GM06990 (cell line): Measurements from ENCODE around the gene CMKLR1.

ENCODE experiments used
- DNase-seq: peaks from one replicate; pipeline ENCODE4 v3.0.0-alpha.2; 2011; ENCODE audit not compliant: insufficient read length; ENCODE audit errors: extremely low read depth
- H3K27me3 ChIP-seq: replicated peaks from 2 replicates; pipeline ENCODE4 v1.6.0; 2011; ENCODE audit warnings: low read length; ENCODE audit not compliant: control insufficient read depth, insufficient read depth
- H3K36me3 ChIP-seq: 2 replicates; pipeline ENCODE4 v1.5.1; 2011; ENCODE audit warnings: low read length; ENCODE audit not compliant: control insufficient read depth, insufficient read depth
- H3K4me3 ChIP-seq: replicated peaks from 2 replicates; pipeline ENCODE4 v1.5.1; 2011; ENCODE audit warnings: low read depth, mild to moderate bottlenecking, control low read depth, low read length
- TF ChIP-seq, protein P1 (sequence below): IDR thresholded peaks from 2 replicates; pipeline ENCODE4 v1.5.1; 2011; ENCODE audit warnings: low read length, control low read depth, mild to moderate bottlenecking, inconsistent platforms; ENCODE audit not compliant: insufficient read depth, poor library complexity, severe bottlenecking

CMKLR1 gene

DNA sequence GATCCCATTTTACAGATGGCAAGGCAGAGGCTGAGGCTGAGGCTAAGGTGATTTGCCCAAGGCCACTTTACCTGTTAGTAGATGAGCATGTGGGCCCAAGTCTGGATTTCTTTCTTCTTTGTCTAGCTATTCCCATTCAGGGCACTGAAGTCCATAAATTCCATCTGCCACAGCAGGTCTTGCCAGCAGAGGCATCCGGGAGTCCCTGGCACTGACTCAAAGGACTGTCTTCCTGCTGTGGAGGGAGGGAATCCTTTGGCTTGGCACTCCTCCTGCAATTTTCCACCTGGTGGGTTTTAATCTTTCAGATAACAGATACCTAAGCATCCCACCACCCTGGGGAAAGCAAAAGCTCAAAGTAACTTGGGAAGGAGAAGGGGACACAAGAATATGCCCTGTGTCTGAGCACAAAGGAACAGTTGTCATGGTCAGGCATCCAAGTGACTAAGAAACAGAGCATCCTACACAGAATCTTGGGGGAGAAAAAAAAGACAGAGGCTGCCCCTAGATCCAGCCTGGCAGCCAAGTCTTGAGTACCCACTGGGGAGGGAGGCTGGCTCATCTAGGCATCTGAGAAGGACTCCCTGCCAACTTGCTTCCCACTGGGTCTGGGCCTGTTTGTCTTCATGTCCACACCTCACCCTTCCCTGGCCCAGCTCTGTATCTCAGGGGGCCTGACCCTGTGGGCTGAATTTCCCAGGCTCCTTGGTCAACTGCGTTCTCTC is 35.6 kb upstream of the CMKLR1 start:
- H3K27me3 ChIP-seq: no peaks in the 10 kb centered on the region
- DNase-seq: no peak
- H3K4me3 ChIP-seq: no peak overlapping the region
- TF ChIP-seq, protein P1, sequence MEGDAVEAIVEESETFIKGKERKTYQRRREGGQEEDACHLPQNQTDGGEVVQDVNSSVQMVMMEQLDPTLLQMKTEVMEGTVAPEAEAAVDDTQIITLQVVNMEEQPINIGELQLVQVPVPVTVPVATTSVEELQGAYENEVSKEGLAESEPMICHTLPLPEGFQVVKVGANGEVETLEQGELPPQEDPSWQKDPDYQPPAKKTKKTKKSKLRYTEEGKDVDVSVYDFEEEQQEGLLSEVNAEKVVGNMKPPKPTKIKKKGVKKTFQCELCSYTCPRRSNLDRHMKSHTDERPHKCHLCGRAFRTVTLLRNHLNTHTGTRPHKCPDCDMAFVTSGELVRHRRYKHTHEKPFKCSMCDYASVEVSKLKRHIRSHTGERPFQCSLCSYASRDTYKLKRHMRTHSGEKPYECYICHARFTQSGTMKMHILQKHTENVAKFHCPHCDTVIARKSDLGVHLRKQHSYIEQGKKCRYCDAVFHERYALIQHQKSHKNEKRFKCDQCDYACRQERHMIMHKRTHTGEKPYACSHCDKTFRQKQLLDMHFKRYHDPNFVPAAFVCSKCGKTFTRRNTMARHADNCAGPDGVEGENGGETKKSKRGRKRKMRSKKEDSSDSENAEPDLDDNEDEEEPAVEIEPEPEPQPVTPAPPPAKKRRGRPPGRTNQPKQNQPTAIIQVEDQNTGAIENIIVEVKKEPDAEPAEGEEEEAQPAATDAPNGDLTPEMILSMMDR: no peak
- H3K36me3 ChIP-seq: no peaks in the 10 kb centered on the region

DNA sequence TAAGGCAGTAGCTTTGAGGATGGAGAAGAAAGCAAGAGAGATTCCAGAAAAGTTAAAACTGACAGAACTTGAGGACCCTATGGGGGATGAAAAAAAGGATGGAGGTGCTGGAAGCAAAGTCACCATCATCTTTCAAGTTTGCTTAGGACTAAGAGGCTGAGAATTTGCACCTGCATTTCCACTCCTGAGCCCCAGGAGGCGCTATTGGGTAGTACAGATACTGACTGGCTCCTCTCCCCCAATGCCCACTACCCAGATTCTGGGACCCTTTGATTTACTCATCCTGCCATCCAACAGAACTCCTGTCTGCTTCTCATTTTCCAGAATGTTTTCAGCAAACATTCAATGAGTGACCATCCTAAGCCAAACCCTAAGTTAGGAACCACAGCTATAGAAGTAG is 34.0 kb upstream of the CMKLR1 start:
- Histone ChIP-seq H3K4me3 (no peak overlapping the region), H3K36me3 (no peaks in the 10 kb centered on the region), H3K27me3 (no peaks in the 10 kb centered on the region)
- TF ChIP-seq, protein P1: no peak
- DNase-seq: no peak

GRCh38 chr12:108371801-108372344 is 32.8 kb upstream of the CMKLR1 start:
- TF ChIP-seq, protein P1: no peak
- no peaks in the 10 kb centered on the region for H3K27me3 ChIP-seq
- no peak overlapping the region for H3K4me3 ChIP-seq
- no peaks in the 10 kb centered on the region for H3K36me3 ChIP-seq
- DNase-seq: no peak

GRCh38 chr12:108370415-108370814 is 31.3 kb upstream of the CMKLR1 start:
- DNase-seq: no peak

GRCh38 chr12:108369736-108370396 is 30.8 kb upstream of the CMKLR1 start:
- Histone ChIP-seq H3K4me3 (no peak overlapping the region), H3K27me3 (no peaks in the 10 kb centered on the region), H3K36me3 (no peaks in the 10 kb centered on the region)
- no peak for DNase-seq
- TF ChIP-seq, protein P1: no peak

More at GRCh38 chr12:108370415-108370814, 31.3 kb upstream of the CMKLR1 start:
- TF ChIP-seq, protein P1: no peak
- no peaks in the 10 kb centered on the region for H3K27me3 ChIP-seq
- no peaks in the 10 kb centered on the region for H3K36me3 ChIP-seq
- H3K4me3 ChIP-seq: no peak overlapping the region
